GM12875 (cell line): ENCODE results near the gene TNFRSF18.

ENCODE experiments used
- H3K4me3 ChIP-seq: one replicate; pipeline ENCODE4 v1.5.1; 2011; ENCODE audit warnings: low read depth, low read length, control low read depth
- TF ChIP-seq, protein P1 (sequence below): IDR thresholded peaks from 2 replicates; pipeline ENCODE4 v1.5.1; 2011; ENCODE audit warnings: low read depth, mild to moderate bottlenecking, control low read depth, inconsistent platforms, low read length, moderate library complexity, borderline replicate concordance; ENCODE audit not compliant: insufficient read depth

The TNFRSF18 gene

DNA sequence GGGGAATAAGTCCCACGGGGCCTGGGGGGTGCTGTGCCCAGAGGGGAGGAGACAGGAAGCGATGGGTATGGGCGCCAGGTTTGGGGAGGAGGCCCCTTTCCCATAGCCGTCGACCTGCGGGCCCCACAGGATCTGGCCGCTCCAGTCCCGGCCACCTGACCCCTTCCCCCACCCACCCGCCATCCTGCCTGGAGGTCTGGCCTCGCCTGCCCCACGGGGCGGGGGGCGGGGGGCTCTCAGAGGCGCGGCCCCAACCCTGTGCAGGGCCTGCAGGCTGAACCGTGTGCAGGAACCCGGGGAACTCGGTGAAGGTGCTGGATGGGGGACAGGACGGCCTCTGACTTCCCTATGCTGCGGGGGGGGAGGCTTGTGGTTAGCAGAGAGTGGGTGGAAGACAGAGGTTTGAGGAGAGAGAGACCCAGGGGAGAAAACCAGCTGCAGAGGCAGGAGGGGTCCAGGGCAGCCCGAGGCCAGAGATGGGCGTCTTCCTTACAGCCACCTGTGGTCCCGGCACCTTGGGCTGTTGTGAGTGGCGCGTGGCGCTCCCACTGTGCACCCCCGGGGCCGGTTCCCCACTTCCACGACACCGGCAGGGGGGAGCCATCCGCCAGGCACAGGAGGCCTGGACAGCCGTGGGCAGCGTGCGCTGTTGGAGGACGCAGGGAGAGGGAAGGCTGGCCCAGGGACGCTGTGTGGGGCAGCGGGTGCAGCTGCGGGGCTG is 2.5 kb upstream of the TNFRSF18 start:
- TF ChIP-seq, protein P1, sequence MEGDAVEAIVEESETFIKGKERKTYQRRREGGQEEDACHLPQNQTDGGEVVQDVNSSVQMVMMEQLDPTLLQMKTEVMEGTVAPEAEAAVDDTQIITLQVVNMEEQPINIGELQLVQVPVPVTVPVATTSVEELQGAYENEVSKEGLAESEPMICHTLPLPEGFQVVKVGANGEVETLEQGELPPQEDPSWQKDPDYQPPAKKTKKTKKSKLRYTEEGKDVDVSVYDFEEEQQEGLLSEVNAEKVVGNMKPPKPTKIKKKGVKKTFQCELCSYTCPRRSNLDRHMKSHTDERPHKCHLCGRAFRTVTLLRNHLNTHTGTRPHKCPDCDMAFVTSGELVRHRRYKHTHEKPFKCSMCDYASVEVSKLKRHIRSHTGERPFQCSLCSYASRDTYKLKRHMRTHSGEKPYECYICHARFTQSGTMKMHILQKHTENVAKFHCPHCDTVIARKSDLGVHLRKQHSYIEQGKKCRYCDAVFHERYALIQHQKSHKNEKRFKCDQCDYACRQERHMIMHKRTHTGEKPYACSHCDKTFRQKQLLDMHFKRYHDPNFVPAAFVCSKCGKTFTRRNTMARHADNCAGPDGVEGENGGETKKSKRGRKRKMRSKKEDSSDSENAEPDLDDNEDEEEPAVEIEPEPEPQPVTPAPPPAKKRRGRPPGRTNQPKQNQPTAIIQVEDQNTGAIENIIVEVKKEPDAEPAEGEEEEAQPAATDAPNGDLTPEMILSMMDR, result no peak
- H3K4me3 ChIP-seq, result no peak overlapping the region

GRCh38 chr1:1207571-1207892 is 1.1 kb upstream of the TNFRSF18 start:
- H3K4me3 ChIP-seq, result no peak overlapping the region
- TF ChIP-seq, protein P1, result no peak

- no peak overlapping the region for H3K4me3 ChIP-seq
- TF ChIP-seq, protein P1, result peak; percentile 7; the same call in 1 of the 2 replicates
Observed at GRCh38 chr1:1206966-1207531, 657 bp upstream of the TNFRSF18 start.

- TF ChIP-seq, protein P1, result no peak
- H3K4me3 ChIP-seq, result peak overlapping the region; percentile 26
Observed at GRCh38 chr1:1205769-1206375, 520 bp downstream of the TNFRSF18 start.

GRCh38 chr1:1204998-1205768 is 1.2 kb downstream of the TNFRSF18 start:
- H3K4me3 ChIP-seq, result no peak overlapping the region
- TF ChIP-seq, protein P1, result no peak

- TF ChIP-seq, protein P1, result no peak
- no peak overlapping the region for H3K4me3 ChIP-seq
Observed at GRCh38 chr1:1204425-1204920, 1.9 kb downstream of the TNFRSF18 start.
